Neural cell (in vitro differentiated cells): Measurements from ENCODE around the gene PLS1. TPM values are rescaled to one million over a fixed set of nuclear protein-coding genes. Genes with fewer than 3 reads are reported as not detected.

Experiments used
- H2AFZ ChIP-seq: fragments of 200-600, 300-800 bp; sonication (generic), shearing (Covaris generic); 2 replicates; pipeline ENCODE4 v1.6.0; 2014; ENCODE audit warnings: low read depth, mild to moderate bottlenecking, antibody characterized with exemption, low read length, moderate library complexity
- H3F3A ChIP-seq: fragments of 200-600 bp; shearing (Covaris generic); 2 replicates; pipeline ENCODE4 v1.6.1; 2016; ENCODE audit warnings: mild to moderate bottlenecking, moderate library complexity, mixed read lengths, antibody characterized with exemption, low read length; ENCODE audit not compliant: insufficient read depth, poor library complexity, severe bottlenecking
- H3K27ac ChIP-seq: fragments of 200-600, 300-800 bp; sonication (generic), shearing (Covaris generic); 2 replicates; pipeline ENCODE4 v1.5.1; 2014; ENCODE audit warnings: mild to moderate bottlenecking, low read length, moderate library complexity
- H3K27me3 ChIP-seq: fragments of 300-800, 200-600 bp; sonication (generic), shearing (Covaris generic); 2 replicates; pipeline ENCODE4 v1.6.0; 2014; ENCODE audit warnings: mild to moderate bottlenecking, low read depth, low read length, moderate library complexity; ENCODE audit not compliant: insufficient read depth
- H3K36me3 ChIP-seq: fragments of 300-800, 200-600 bp; sonication (generic), shearing (Covaris generic); 2 replicates; pipeline ENCODE4 v1.5.1; 2014; ENCODE audit warnings: mild to moderate bottlenecking, antibody characterized with exemption, low read length, moderate library complexity; ENCODE audit not compliant: insufficient read depth
- H3K4me2 ChIP-seq: fragments of 300-800, 200-600 bp; sonication (generic), shearing (Covaris generic); 2 replicates; pipeline ENCODE4 v1.6.0; 2014; ENCODE audit warnings: mild to moderate bottlenecking, low read length
- H3K4me3 ChIP-seq: fragments of 300-800, 200-600 bp; sonication (generic), shearing (Covaris generic); 2 replicates; pipeline ENCODE4 v1.5.1; 2014; ENCODE audit warnings: mild to moderate bottlenecking, low read length, moderate library complexity
- H3K79me2 ChIP-seq: fragments of 200-600 bp; shearing (Covaris generic); replicated peaks from 2 replicates; pipeline ENCODE4 v1.6.0; 2014; ENCODE audit warnings: mild to moderate bottlenecking, low read length, moderate library complexity; ENCODE audit not compliant: insufficient read depth
- H3K9ac ChIP-seq: fragments of 300-800, 200-600 bp; sonication (generic), shearing (Covaris generic); 2 replicates; pipeline ENCODE4 v1.6.1; 2016; ENCODE audit warnings: mild to moderate bottlenecking, low read length, mixed read lengths
- H3K9me2 ChIP-seq: fragments of 200-600 bp; shearing (Covaris generic); 2 replicates; pipeline ENCODE4 v1.6.1; 2016; ENCODE audit warnings: mild to moderate bottlenecking, low read length, mixed read lengths; ENCODE audit not compliant: insufficient read depth
- H3K9me3 ChIP-seq: fragments of 200-600, 300-800 bp; sonication (generic), shearing (Covaris generic); 2 replicates; pipeline ENCODE4 v1.6.1; 2016; ENCODE audit warnings: mild to moderate bottlenecking, mixed run types, low read length, moderate library complexity, mixed read lengths
- H4K20me1 ChIP-seq: fragments of 200-600 bp; shearing (Covaris generic); 2 replicates; pipeline ENCODE4 v1.6.1; 2016; ENCODE audit warnings: mild to moderate bottlenecking, mixed run types; ENCODE audit not compliant: insufficient read depth
- CTCF ChIP-seq: fragments of 450-650 bp; IDR thresholded peaks from 2 replicates; pipeline ENCODE4 v1.5.1; 2014; ENCODE audit warnings: antibody characterized with exemption, mild to moderate bottlenecking, moderate library complexity; ENCODE audit not compliant: poor library complexity, severe bottlenecking
- EP300 ChIP-seq: fragments of 450-650 bp; conservative IDR thresholded peaks from 2 replicates; pipeline ENCODE4 v1.6.1; 2014; ENCODE audit warnings: antibody characterized with exemption, mild to moderate bottlenecking, moderate library complexity; ENCODE audit not compliant: poor library complexity, severe bottlenecking
- EZH2 ChIP-seq: fragments of 200-600, 300-800 bp; shearing (Covaris generic), sonication (generic); IDR thresholded peaks from 2 replicates; pipeline ENCODE4 v1.6.1; 2014; ENCODE audit warnings: antibody characterized with exemption, low read length, borderline replicate concordance, mild to moderate bottlenecking; ENCODE audit not compliant: insufficient read depth, poor library complexity, severe bottlenecking
- MXI1 ChIP-seq: fragments of 450-650 bp; conservative IDR thresholded peaks from 2 replicates; pipeline ENCODE4 v1.6.1; 2014; ENCODE audit warnings: antibody characterized with exemption, mild to moderate bottlenecking; ENCODE audit not compliant: poor library complexity, severe bottlenecking
- POLR2AphosphoS5 ChIP-seq: IDR thresholded peaks from 2 replicates; pipeline ENCODE4 v1.6.1; 2012
- RAD21 ChIP-seq: fragments of 450-650 bp; conservative IDR thresholded peaks from 2 replicates; pipeline ENCODE4 v1.6.1; 2014; ENCODE audit warnings: antibody characterized with exemption, mild to moderate bottlenecking, moderate library complexity
- REST ChIP-seq: IDR thresholded peaks from 2 replicates; pipeline ENCODE4 v1.6.1; 2012; ENCODE audit warnings: borderline replicate concordance
- SMC3 ChIP-seq: fragments of 450-650 bp; conservative IDR thresholded peaks from 2 replicates; pipeline ENCODE4 v1.6.1; 2014; ENCODE audit warnings: antibody characterized with exemption, mild to moderate bottlenecking, moderate library complexity; ENCODE audit not compliant: poor library complexity
- TAF1 ChIP-seq: IDR thresholded peaks from 2 replicates; pipeline ENCODE4 v1.6.1; 2012; ENCODE audit warnings: low read depth
- polyA plus RNA-seq: library from polyadenylated mRNA; depleted of rRNA; stranded (reverse); fragments of >200 nt; gene quantifications from 2 replicates; pipeline ENCODE4 v1.2.3, GENCODE V29; 2014

Gene PLS1
- polyA plus RNA-seq, 1 donor from 2014 or later: 0.31 TPM

- no peaks in the 10 kb centered on the region for H3K36me3 ChIP-seq
- no peaks in the 10 kb centered on the region for H3K9me2 ChIP-seq
Measured at GRCh38 chr3:142680710-142681109, 84.5 kb downstream of the PLS1 start.

GRCh38 chr3:142690613-142691012 lies 94.4 kb downstream of the PLS1 start:
- Histone ChIP-seq H3K4me2 (no peak overlapping the region), H3K27ac (no peak overlapping the region), H3K9ac (no peak overlapping the region), H3K36me3 (no peaks in the 10 kb centered on the region), H4K20me1 (no peaks in the 10 kb centered on the region), H3K9me2 (no peaks in the 10 kb centered on the region), H3K27me3 (no peaks in the 10 kb centered on the region), H2AFZ (no peak overlapping the region), H3K9me3 (no peaks in the 10 kb centered on the region), H3F3A (no peaks in the 10 kb centered on the region), H3K79me2 (no peaks in the 10 kb centered on the region), H3K4me3 (no peak overlapping the region)
- TF ChIP-seq POLR2AphosphoS5 (peak; percentile 19), RAD21 (no peak), EP300 (peak; percentile 30), REST (no peak), TAF1 (no peak), SMC3 (no peak)

More at GRCh38 chr3:142680710-142681109, 84.5 kb downstream of the PLS1 start:
- Histone ChIP-seq H3F3A (no peaks in the 10 kb centered on the region), H3K9ac (no peak overlapping the region), H2AFZ (no peak overlapping the region), H3K27me3 (no peaks in the 10 kb centered on the region), H4K20me1 (no peaks in the 10 kb centered on the region), H3K9me3 (no peaks in the 10 kb centered on the region), H3K4me3 (no peak overlapping the region), H3K79me2 (no peaks in the 10 kb centered on the region), H3K27ac (no peak overlapping the region), H3K4me2 (no peak overlapping the region)
- TF ChIP-seq TAF1 (no peak), POLR2AphosphoS5 (no peak), RAD21 (no peak), REST (no peak), SMC3 (no peak), EP300 (no peak), MXI1 (no peak), EZH2 (no peak), CTCF (no peak)
